Measurements from ENCODE around the gene PPFIA3.
"Not testable (repeated sequence)": the region's sequence is repeated elsewhere in the genome, so short reads cannot be mapped to it uniquely, and the experiment has no call there.

PPFIA3 gene

DNA sequence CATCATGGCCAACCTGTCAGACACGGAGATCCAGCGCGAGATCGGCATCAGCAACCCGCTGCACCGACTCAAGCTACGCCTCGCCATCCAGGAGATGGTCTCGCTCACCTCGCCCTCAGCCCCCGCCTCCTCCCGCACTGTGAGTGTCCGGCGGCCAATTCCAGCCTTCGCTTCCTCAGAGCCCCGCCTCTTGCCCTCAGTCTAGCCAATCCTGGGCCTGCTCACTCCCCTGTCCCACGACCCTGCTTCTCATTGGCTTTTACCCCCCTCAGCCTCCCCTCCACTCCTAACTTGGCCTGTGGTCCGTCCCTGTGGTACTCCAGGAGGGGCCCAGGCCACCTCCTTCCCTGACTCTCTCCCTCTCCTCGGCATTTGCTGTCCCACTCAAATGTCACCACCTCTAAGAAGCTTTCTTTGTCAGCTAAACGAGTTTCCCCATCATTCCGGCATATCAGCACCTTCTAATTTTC is 23.6 kb downstream of the PPFIA3 start:
- H3K4me3 ChIP-seq (ENCODE audit: low read length) = no peak overlapping the region
- no peak for DNase-seq (ENCODE audit: low read depth, low spot score)

DNA sequence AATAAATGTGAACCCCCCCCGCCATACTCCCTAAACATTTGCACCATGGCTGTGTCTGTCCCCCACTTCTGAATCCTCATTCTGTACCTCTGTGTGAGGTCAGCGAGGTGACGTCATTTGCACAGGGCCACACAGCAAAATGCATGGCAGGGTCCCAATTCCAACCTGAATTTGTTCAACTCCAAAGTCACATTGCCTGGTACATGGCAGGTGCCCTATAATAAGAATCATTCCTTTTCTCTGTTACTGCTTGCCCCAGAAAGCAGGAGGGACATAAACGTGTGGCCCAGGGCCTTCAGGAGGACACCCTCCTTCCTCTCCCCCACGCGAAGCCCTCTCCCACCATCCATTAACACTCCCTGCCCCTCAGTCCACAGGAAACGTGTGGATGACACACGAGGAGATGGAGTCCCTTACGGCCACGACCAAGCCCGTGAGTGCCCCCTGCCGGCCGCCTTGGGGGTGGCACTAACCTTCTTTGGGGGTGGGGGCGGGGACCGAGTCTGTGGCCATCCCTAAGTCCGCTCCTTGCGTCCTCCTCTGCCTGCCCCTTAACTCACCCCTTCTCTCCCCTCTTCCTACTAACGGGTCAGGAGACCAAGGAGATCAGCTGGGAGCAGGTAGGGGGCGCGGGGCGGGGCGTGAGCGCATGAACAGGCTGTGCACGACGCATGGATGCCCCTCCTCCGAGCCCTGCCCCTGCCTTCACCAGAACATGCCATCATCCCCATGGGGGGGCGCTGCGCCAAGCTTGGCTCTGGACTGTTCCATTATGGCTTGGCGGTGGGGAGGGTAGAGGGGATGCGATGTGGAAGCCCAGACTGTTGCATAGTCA is 26.4 kb downstream of the PPFIA3 start:
- DNase-seq (ENCODE audit: low read depth, low spot score) = peak; percentile 72
- peak overlapping the region; percentile 37 for H3K4me3 ChIP-seq (ENCODE audit: low read length)

DNA sequence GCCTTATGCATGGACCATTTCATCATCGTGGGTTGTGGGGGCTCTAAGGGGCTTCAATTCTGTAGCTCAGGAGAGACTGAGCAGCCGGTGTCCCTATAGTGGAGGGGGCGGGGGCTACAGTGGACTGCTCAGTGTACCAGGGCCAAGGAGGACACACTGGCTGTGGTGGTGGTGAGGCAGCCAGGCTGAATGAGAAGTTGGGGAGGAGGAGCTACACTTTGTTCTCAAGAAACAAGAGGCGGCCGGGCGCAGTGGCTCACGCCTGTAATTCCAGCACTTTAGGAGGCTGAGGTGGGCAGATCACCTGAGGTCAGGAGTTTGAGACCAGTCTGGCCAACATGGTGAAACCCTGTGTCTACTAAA is 27.0 kb downstream of the PPFIA3 start:
- H3K4me3 ChIP-seq (ENCODE audit: low read length); DNase-seq (ENCODE audit: low read depth, low spot score): not testable (repeated sequence)

DNA sequence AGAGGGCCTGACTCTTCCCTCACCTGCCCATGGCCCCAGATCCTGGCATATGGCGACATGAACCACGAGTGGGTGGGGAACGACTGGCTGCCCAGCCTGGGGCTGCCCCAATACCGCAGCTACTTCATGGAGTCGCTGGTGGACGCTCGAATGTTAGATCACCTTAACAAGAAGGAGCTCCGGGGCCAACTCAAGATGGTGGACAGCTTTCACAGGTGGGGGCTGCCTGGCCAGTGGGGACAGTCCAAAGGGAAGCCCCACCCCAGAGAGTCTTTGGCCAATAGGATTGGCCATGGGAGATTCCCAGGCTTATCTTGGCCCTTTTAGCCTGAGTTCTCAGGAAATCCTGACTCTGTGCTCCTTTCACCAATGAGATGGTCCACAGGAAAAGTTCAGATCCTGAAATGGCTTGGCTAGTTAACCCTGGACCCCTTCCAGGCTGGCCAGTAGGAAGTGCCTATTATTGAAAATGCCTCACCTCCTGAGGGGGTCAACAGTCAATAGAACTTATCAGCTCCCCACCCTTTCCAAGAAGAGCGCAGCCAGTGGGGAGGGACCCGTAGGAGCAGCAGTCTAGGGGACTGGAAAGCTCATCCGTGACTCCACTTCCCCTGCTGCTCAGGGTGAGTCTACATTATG is 28.8 kb downstream of the PPFIA3 start:
- no peak for DNase-seq (ENCODE audit: low read depth, low spot score)
- no peak overlapping the region for H3K4me3 ChIP-seq (ENCODE audit: low read length)

DNA sequence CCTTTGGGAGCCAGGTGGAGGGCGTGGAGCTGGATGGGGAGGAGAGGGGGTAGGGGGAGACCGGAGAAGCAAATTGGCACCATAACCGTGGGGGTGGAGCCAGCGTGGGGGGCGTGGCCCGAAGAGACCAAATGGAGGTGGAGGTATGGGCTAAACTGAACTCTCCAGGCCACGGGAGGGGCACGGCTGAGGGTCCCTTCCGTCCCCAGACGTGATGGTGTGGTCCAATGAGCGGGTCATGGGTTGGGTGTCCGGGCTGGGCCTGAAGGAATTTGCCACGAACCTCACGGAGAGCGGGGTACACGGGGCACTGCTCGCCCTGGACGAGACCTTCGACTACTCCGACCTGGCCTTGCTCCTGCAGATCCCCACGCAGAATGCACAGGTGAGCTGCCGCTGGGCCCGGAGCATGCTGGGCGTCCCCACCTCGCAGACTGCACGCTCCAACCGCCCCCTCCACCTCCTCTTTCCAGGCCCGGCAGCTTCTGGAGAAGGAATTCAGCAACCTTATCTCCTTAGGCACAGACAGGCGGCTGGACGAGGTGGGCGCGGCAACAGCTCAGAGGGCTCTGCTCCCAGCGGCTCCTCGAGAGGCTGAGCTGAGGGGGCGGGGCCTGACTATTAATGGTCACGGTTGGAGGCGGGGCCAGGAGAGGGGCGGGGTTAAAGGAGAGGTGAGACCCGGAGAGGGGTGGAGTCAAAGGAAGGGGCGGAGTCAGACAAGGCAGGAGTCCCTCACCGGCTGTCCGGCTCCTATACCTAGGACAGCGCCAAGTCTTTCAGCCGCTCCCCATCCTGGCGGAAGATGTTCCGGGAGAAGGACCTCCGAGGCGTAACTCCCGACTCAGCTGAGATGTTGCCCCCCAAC is 29.7 kb downstream of the PPFIA3 start:
- no peak overlapping the region for H3K4me3 ChIP-seq (ENCODE audit: low read length)
- peak; percentile 7 for DNase-seq (ENCODE audit: low read depth, low spot score)

DNA sequence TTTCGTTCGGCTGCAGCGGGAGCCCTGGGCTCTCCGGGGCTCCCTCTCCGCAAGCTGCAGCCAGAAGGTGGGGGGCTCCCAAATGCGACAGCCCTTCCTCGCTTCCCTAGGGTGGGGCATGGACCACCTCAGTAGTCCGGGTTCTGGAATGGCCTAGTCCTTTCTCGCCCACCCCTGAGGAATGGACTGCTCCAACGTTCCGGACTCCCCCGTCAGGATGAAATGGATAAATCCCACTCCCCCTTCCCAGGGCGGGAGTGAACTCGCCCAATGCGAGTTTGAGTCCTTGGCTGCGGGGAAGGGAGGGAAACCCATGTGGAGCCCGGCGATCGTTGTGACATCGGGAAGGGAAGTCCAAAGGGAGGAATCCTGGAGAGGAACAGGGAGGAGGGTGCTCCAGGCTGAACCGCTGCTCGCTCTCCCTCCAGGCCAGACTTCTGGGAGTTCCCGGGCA is 30.3 kb downstream of the PPFIA3 start:
- no peak overlapping the region; the same call in 1 of the 2 replicates for H3K4me3 ChIP-seq (ENCODE audit: low read length)
- DNase-seq (ENCODE audit: low read depth, low spot score) = no peak

DNA sequence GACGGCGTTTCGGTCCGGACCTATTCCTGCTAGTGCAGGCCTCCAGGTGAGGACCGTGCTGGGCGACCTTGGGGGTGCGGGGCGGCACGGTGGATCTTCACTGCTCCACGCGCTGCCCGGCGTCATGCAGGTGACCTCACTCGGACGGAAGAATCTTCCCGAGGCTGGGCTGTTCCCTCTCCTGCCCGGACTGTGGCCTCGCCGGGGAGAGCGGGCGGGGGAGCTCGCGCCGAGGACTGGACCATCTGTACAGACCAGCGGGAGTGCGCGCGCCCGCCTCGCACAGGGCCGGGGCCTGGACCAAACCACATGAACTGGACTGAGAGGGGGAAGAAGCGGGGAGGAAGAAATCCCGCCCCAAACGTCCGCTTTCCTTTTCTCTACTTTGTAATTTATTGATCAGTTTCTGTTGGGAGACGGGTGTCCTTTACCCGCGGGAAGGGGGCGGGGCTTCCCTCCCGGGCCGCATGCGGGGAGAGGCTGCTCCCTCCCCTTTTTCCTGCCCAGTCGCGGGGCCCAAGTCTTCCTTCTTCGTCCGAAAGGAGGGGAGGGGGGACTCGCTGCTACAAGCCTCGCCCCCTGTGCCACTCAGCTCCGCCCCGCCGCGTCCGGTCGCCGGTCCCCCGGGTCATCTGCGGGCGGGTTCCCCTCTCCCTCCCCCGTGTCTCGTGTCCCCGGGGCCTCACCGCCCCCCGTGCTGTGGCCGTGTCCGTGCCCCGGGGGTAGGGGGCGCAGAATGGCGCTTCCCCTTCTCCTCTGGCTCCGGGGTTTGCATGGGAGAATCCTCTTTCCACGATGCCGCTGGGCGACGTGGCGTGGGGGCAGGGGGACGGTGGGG is 31.0 kb downstream of the PPFIA3 start:
- peak overlapping the region; percentile 35 for H3K4me3 ChIP-seq (ENCODE audit: low read length)
- no peak for DNase-seq (ENCODE audit: low read depth, low spot score)

DNA sequence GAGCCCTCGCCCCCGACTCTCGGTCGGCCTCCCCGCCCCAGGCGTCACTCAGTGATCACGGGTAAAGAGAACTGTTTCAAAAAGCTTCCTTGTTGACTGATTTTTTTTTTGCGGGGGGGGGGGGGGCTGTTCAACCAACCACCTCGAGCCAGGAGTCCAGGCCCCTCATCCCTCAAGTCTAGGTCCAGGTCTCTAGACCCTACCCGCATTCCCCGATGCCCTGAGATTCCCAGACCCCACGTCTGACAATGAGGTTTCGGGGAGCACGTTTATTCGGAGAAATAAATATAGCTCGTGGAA is 31.6 kb downstream of the PPFIA3 start:
- DNase-seq (ENCODE audit: low read depth, low spot score) = no peak
- H3K4me3 ChIP-seq (ENCODE audit: low read length) = peak overlapping the region; percentile 35

DNA sequence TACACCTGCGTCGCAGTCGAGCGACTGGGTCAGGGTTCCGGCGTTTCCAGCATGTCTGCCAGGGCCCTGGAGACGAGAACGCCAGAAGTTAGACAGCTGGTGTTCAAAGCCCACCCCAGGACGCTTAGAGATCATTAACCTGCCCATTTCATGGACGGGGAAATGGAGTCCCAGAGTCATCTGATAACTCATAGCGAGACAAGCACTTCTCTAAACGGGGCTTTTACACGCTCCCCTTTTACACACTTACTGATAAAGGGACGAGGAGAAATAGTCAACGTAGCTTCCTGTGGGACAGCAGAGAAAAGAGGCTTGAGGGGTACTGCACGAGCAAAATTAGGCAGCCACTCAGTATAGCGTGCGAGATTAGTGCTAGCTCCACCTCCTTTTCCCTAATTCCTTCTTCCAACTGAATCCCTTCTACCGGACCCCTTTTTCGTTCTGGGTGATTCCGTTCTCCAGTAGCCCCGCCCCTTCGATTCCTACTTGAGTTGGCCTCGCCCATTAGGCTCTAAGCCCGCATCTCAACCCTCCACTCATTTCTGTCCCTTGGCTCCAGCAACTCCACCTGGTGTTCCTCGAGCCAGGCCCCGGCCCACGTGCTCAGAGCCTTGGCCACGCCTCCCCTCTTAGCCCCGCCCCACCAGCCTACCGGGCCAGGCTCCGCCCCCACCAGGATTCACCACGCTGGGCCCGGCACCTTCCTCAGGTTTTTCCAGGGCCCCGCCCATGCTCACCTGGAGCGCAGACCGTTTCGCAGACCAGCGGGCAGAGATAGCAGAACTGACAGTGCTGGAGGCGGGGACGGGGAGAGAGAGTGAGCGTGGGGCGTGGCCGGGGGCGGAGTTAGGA is 32.1 kb downstream of the PPFIA3 start:
- DNase-seq (ENCODE audit: low read depth, low spot score) = no peak
- H3K4me3 ChIP-seq (ENCODE audit: low read length) = no peak overlapping the region

DNA sequence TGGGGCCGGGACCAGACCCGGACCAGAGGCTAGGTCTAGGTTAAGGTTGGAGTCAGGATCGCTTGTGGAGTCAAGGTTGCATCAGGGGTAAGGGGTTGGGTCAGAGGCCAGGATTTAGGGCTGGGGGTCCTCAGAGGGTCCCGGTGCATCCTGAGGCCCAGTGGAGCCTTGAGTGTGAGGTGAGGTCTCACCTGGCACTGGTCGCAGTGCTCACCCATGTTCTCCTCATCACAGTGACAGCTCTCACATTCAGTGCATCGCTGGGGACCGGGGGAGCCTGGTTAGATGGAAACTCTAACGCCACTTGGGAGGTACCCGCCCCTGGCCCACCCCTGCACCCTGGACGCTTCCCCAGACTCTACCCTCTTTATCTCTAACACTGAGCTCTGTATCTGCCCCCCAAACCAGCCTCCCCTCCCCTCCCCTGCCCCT is 32.8 kb downstream of the PPFIA3 start:
- no peak overlapping the region for H3K4me3 ChIP-seq (ENCODE audit: low read length)
- DNase-seq (ENCODE audit: low read depth, low spot score) = no peak

DNA sequence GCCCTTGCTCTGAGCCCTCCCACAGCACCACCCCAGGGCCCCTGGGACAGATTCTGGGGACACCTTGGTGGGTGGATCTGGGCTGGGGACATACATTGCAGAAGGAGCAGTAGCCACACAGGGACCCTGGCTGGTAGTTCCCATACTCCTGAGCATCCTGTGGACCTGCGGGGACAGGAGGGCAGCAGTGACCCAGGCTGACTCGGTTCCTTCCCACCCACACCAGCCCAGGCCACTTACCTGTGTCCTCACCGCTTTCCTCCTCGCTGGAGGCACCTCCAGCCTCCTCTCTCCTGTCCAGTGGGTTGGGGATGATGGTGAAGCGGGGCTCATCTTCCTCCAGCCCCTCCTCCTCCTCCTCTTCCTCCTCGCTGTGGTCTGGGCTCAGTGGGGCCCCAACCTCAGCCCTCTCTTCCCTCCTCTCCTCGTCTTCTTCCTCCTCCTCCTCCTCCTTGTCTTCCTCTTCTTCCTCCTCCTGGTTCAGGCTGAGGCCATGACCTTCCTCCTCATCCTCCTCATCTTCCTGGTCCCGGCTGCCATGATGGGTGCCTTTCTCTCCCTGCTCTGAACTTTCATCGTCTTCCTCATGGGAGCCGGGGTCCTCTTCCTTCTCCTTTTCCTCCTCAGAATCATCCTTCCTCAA is 33.9 kb downstream of the PPFIA3 start:
- no peak for DNase-seq (ENCODE audit: low read depth, low spot score)
- H3K4me3 ChIP-seq (ENCODE audit: low read length) = no peak overlapping the region

DNA sequence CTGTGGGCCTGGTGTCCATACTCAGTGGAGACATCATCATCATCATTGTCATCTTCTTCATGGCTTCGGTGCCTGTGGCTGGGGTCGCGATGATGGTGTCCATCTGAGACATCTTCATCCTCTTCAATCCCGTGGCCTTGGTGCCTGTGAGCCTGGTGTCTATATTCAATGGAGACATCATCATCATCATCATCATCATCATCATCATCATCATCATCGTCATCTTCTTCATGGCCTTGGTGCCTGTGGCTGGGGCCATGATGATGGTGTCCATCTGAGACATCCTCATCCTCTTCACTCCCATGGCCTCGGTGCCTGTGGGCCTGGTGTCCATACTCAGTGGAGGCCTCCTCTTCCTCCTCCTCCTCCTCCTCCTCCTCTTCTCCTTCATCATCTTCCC is 34.9 kb downstream of the PPFIA3 start:
- H3K4me3 ChIP-seq (ENCODE audit: low read length) = no peak overlapping the region
- DNase-seq (ENCODE audit: low read depth, low spot score) = no peak

DNA sequence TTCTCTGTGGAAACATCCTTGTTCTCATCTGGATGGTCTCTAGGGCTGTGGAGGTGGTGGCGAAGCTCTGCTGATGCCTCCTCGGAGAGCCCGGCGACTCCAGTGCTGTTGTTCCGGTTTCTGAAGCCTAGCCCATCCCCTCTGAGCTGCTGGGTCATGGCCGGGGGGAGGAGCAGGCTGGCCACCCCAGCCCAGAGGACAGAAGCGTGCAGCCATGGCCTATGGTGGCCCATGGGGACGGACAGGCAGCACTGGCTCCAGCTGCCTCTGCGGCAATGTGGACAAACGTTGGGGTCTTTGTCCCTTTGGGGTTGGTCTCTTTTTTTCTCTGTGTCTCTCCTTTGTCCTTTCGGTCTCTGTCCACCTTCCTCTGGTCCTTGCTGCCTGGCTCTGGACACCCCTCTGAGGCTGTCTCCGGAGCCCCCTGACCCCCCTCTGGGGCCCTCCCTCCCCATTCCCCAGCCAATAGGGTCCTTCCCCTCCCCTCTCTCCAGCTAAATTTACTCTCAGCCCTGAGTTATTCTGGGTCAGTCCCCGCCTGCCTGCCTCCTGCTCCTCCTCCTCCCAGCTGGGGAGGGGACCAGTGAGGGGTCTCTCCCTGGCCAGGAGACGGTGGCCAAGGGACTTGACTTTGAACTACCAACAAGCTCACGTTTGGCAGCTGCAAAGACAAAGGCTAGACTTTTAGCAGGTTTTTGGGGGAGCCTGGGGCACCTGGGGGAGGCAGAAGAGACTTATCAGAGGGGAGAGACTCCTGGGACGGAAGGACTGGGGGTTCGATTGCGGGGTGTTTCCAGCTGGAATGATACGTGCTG is 35.9 kb downstream of the PPFIA3 start, which contains the start of gene HRC:
TSS of gene HRC (minus strand) at position 392 of the 815 bp plus-strand sequence. CDS start at position 233, 159 bp downstream.
- H3K4me3 ChIP-seq (ENCODE audit: low read length) = no peak within 1 kb of the TSS
- DNase-seq (ENCODE audit: low read depth, low spot score) = no peak

DNA sequence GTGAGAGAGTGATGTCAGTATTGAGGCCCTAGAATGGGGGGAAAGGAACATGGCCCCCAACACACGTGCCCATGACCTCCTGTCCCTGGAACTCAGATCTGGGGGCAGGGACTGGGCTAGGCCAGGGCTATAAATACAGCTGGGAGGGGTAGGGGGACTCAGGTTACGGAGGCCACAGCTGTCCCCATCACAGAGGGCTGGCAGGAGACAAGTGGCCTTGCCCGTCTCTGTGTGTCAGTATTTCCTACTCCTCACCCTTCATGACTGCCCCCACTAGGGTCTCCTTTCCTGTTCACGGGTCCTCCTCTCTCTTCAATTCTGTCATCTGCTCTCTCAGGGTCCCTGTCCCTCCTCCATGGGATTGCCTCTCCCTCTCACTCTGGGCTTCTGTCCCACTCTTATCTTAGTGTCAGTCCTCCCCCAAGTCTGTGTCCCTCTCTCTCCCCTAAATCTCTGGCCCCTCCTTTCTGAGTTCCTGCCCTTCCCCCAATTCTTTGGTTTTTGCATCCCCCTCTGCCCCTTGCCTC is 36.5 kb downstream of the PPFIA3 start:
- H3K4me3 ChIP-seq (ENCODE audit: low read length) = no peak overlapping the region
- DNase-seq (ENCODE audit: low read depth, low spot score) = no peak

DNA sequence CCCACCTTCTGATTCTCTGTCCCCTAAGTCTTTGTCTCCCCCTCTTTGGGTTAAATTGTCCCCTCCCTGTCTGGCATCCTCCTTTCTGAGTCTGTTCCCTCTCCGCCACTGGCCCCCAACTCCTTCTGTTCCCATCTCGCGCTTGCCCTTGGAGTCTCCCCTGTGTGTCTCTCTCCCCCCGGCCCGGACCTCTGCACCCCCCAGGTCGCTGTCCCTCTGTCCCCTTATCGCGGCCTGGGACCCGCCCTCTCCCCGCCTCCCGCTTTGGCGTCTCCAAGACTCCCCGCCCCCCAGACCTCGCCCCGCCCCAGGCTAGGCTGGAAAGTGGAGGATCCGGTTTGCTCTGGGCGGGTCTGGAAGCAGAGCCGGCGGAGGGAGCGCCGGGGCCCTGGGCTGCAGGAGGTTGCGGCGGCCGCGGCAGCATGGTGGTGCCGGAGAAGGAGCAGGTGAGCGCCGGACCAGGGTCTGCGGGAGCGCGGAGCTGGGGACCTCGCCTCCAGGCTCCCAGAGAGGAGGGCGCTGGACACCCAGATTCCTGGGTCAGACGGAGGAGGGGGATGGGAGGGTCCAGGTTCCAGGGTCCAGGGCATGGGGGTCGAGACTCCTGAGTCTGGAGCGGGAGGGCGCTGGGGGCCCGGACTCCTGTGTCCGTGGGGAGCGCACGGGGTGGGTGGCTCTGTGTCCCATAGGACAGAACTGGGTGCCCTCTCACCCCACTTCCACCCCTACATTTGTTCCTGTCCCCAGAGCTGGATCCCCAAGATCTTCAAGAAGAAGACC is 38.3 kb downstream of the PPFIA3 start, which contains the start of gene TRPM4:
TSS of gene TRPM4 (plus strand) at position 348 of the 780 bp plus-strand sequence. CDS start at position 423, 75 bp downstream.
- peak within 1 kb of the TSS; percentile 54 for H3K4me3 ChIP-seq (ENCODE audit: low read length)
- DNase-seq (ENCODE audit: low read depth, low spot score) = peak; percentile 30
